Ammon's horn (tissue), 1 donor: ENCODE results near the gene EHMT1.
"Not testable (repeated sequence)": the region's sequence is repeated elsewhere in the genome, so short reads cannot be mapped to it uniquely, and the experiment has no call there.

ENCODE experiments used
- DNase-seq: peaks from one replicate; pipeline ENCODE4 v3.0.0-alpha.2; 2016; ENCODE audit warnings: low spot score

Gene EHMT1

DNA sequence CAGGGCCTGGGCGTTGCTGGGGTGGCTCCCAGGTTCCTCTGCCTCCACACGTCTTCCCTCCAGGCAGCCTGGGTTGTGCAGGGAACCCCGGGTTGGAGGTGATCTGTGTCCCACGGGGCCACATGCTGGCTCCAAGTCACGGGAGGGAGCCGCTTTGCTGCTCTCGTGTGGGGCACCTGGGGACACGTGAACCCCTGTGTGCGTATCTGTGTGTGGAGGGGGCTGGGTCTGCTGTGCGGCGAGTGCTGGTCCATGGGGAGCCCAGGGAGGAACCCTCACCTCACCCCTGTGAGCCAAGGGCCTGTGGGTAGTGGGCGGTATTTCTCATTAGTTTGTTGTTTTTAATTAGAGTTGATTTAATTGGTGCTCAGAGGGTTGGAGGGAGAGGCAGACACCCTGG, 266.3 kb downstream of the EHMT1 start:
- DNase-seq: not testable (repeated sequence)
